Measurements from ENCODE around the gene KCP. TPM values are rescaled to one million over a fixed set of nuclear protein-coding genes. Genes with fewer than 3 reads are reported as not detected.

Gene KCP
- total RNA-seq, 1 donor from 2014 or later, result 4.3 TPM

GRCh38 chr7:128887169-128888038, 23.1 kb downstream of the KCP start:
- Mint-ChIP-seq H3K27me3 (ENCODE audit: unreplicated experiment) (peaks cover 4% of the 10 kb centered on the region), H3K27ac (ENCODE audit: unreplicated experiment) (no peak overlapping the region), H3K36me3 (ENCODE audit: low read depth, unreplicated experiment) (peaks cover 4% of the 10 kb centered on the region), H3K9me3 (ENCODE audit: unreplicated experiment) (no peaks in the 10 kb centered on the region), H3K4me3 (ENCODE audit: unreplicated experiment) (no peak overlapping the region), H3K4me1 (ENCODE audit: unreplicated experiment) (no peaks in the 10 kb centered on the region)
- DNase-seq (ENCODE audit: low spot score), result no peak
- TF ChIP-seq, protein P1, sequence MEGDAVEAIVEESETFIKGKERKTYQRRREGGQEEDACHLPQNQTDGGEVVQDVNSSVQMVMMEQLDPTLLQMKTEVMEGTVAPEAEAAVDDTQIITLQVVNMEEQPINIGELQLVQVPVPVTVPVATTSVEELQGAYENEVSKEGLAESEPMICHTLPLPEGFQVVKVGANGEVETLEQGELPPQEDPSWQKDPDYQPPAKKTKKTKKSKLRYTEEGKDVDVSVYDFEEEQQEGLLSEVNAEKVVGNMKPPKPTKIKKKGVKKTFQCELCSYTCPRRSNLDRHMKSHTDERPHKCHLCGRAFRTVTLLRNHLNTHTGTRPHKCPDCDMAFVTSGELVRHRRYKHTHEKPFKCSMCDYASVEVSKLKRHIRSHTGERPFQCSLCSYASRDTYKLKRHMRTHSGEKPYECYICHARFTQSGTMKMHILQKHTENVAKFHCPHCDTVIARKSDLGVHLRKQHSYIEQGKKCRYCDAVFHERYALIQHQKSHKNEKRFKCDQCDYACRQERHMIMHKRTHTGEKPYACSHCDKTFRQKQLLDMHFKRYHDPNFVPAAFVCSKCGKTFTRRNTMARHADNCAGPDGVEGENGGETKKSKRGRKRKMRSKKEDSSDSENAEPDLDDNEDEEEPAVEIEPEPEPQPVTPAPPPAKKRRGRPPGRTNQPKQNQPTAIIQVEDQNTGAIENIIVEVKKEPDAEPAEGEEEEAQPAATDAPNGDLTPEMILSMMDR (IDR thresholded peaks at IDR 0.05; ENCODE audit: unreplicated experiment), result no peak

DNA sequence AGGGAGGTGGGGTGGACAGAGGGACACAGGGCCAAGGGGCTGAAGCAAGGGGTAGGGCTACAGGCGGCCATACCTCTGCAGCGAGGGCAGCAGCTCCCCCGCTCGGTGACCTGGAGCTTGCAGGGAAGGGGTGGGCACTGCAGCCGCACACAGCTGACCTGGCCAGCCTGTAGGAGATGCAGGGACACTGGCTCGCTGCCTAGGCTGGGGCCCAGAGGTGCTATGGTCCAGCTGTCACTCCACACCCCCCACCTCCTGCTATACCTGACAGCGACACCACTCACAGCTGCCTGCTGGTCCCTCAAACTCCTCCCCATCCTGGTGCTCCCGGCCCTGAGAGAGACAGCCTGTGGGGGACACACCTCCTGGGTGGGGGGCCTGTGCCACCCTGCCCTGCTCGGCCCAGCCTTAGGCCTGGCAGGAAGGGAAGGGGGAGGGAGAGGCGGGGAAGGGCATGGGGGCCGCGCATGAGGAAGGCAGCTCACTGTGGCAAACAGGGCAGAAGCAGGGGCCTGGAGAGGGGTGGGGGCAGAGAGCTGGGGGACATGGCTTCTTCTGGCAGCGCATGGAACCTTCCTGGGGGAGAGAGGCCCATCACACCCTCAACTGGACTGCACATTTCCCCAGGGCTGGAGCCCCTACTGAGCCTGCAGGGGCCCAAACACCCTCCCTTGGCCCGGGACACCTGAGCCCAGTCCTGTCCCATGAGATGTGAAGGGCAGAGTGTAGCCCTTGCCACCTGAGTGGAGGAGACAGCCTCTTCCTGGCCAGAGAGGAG, 23.9 kb downstream of the KCP start:
- no peak overlapping the region for H3K4me3 Mint-ChIP-seq (ENCODE audit: unreplicated experiment)
- no peak overlapping the region for H3K27ac Mint-ChIP-seq (ENCODE audit: unreplicated experiment)
- H3K4me1 Mint-ChIP-seq (ENCODE audit: unreplicated experiment), result no peaks in the 10 kb centered on the region
- TF ChIP-seq, protein P1 (IDR thresholded peaks at IDR 0.05; ENCODE audit: unreplicated experiment), result no peak
- H3K27me3 Mint-ChIP-seq (ENCODE audit: unreplicated experiment), result peaks cover 4% of the 10 kb centered on the region
- peaks cover 4% of the 10 kb centered on the region for H3K36me3 Mint-ChIP-seq (ENCODE audit: low read depth, unreplicated experiment)
- H3K9me3 Mint-ChIP-seq (ENCODE audit: unreplicated experiment), result no peaks in the 10 kb centered on the region
- DNase-seq (ENCODE audit: low spot score), result no peak

- Mint-ChIP-seq H3K36me3 (ENCODE audit: low read depth, unreplicated experiment) (peaks cover 4% of the 10 kb centered on the region), H3K27ac (ENCODE audit: unreplicated experiment) (no peak overlapping the region), H3K9me3 (ENCODE audit: unreplicated experiment) (no peaks in the 10 kb centered on the region), H3K4me1 (ENCODE audit: unreplicated experiment) (no peaks in the 10 kb centered on the region), H3K27me3 (ENCODE audit: unreplicated experiment) (peaks cover 7% of the 10 kb centered on the region), H3K4me3 (ENCODE audit: unreplicated experiment) (no peak overlapping the region)
- DNase-seq (ENCODE audit: low spot score), result no peak
- TF ChIP-seq, protein P1 (IDR thresholded peaks at IDR 0.05; ENCODE audit: unreplicated experiment), result no peak
Observed at GRCh38 chr7:128885370-128886187, 24.9 kb downstream of the KCP start.

DNA sequence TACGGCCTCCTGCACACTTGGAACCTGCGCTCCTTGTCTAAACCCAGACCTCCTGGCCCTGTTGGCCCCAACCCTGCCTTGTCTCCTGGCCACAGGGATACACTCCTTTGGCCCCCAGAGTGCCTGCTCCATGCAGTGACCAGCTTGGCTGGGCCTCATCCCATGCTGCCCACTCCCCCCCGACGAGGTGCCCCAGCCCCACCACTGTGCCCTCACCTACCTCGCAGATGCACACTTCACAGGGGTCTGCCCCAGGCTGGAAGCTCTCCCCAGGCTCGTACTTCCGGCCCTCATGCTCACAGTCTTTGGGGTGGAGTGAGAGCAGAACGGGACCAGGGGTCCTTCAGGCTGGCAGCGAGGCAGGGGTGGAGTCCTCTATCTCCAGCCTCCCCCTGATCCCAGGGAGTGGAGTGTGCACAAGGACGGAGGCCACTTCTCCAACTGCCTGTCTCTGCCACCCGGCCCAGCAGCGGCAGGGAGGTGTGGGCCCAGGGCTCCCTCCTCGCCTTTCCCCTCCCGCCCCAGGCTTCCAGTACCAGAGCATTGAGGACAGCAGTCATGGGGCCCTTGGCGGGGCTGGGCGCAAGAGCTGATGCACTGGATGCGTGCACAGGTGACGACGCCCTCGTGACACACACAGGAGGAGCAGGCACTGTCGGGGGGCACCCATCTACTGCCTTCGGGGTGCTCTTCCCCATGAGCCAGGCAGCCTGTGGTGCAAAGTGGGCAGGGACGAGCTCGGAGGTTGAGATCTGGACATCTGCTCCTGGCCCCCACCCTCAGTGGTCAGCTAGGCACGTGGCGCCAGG, 25.7 kb downstream of the KCP start:
- Mint-ChIP-seq H3K27me3 (ENCODE audit: unreplicated experiment) (peaks cover 7% of the 10 kb centered on the region), H3K27ac (ENCODE audit: unreplicated experiment) (no peak overlapping the region), H3K9me3 (ENCODE audit: unreplicated experiment) (no peaks in the 10 kb centered on the region), H3K36me3 (ENCODE audit: low read depth, unreplicated experiment) (peaks cover 3% of the 10 kb centered on the region), H3K4me1 (ENCODE audit: unreplicated experiment) (no peaks in the 10 kb centered on the region), H3K4me3 (ENCODE audit: unreplicated experiment) (no peak overlapping the region)
- DNase-seq (ENCODE audit: low spot score), result no peak
- TF ChIP-seq, protein P1 (IDR thresholded peaks at IDR 0.05; ENCODE audit: unreplicated experiment), result no peak

All from endothelial cell (in vitro differentiated cells).